Renal cortical epithelial cell (primary cell): Measurements from ENCODE around the gene DTL. TPM values are rescaled to one million over a fixed set of nuclear protein-coding genes. Genes with fewer than 3 reads are reported as not detected.

Source experiments
- DNase-seq: peaks from one replicate; pipeline ENCODE4 v3.0.0-alpha.2; 2011; ENCODE audit warnings: low read depth
- total RNA-seq: library from RNA; depleted of rRNA; stranded (reverse); fragments of >200 nt; gene quantifications from 2 replicates; pipeline ENCODE4 v1.2.3, GENCODE V29; 2014

The DTL gene
- total RNA-seq, 1 donor from 2014 or later: 1.1 TPM

- peak; percentile 17 for DNase-seq
Measured at GRCh38 chr1:212035835-212036605, 472 bp downstream of the DTL start.

DNA sequence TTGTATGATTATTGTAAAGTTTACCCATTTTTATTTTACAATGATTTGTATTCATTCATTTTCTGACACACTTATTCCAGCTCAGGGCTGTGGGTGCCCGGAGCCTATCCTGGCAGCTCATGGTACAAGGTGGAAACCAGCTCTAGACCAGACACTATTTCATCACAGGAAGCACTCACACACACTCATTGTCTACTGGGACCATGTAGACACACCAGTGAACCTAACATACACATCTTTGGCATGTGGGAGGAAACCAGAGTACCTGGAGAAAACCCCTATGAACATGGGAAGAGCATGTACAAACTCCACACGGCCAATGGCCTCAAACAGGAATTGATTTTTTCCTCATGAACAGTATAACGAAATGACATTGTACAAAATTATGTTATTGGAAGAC is 2.4 kb downstream of the DTL start:
- peak; percentile 10 for DNase-seq

GRCh38 chr1:212039622-212040021 is 4.1 kb downstream of the DTL start:
- DNase-seq: no peak

DNA sequence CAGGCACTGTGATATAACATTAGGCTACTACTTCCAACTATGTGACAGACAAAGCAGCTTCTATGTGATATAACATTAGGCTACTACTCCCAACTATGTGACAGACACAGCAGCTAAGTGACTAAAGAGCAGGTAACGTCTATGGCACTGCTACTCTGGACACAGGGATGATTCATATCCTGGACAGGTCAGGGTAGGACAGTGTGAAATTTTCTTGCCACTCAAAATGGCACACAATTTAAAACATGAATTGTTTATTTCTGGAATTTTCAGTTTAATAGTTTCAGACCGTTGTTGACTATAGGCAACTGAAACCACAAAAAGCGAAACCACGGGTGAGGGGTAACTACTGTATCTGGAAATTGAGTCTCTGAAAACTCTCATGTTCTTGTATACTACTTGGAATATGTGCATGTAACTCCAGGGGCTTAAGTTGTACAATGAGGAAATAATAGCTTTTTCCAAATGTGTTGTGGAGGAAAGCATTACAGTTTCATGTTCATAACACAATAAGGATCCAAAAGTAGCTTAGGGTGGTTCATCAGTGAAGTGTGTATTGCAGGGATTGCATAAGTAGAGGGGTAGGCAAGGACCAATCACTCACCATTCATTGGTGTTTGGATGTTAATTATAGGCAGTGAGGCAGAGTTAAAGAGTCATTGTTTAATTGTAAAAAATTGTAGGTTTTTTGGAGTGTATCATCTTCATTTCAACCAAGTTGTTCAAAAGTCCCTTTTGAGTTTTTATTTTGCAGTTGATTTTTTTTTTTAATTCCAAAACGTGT is 5.3 kb downstream of the DTL start:
- DNase-seq: peak; percentile 25

GRCh38 chr1:212042436-212042835 is 6.9 kb downstream of the DTL start:
- no peak for DNase-seq

GRCh38 chr1:212044851-212045250 is 9.3 kb downstream of the DTL start:
- no peak for DNase-seq

DNA sequence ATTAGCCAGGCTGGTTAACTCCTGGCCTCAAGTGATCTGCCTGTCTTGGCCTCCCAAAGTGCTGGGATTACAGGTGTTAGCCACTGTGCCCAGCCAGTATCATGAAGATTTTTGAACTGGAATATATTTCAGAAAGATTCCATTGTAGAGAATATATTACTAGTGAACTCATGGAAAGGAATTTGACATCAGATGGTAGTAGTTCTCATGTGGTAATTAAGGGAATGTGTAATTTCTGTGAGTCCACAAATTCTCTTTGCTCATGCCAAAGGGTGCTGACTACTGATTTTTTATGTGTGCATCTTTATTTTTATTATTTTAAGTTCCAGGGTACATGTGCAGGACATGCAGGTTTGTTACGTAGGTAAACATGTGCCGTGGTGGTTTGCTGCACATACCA is 10.4 kb downstream of the DTL start:
- peak; percentile 29 for DNase-seq

- no peak for DNase-seq
Measured at GRCh38 chr1:212053993-212054392, 18.4 kb downstream of the DTL start.

GRCh38 chr1:212055333-212055732 is 19.8 kb downstream of the DTL start:
- no peak for DNase-seq

DNA sequence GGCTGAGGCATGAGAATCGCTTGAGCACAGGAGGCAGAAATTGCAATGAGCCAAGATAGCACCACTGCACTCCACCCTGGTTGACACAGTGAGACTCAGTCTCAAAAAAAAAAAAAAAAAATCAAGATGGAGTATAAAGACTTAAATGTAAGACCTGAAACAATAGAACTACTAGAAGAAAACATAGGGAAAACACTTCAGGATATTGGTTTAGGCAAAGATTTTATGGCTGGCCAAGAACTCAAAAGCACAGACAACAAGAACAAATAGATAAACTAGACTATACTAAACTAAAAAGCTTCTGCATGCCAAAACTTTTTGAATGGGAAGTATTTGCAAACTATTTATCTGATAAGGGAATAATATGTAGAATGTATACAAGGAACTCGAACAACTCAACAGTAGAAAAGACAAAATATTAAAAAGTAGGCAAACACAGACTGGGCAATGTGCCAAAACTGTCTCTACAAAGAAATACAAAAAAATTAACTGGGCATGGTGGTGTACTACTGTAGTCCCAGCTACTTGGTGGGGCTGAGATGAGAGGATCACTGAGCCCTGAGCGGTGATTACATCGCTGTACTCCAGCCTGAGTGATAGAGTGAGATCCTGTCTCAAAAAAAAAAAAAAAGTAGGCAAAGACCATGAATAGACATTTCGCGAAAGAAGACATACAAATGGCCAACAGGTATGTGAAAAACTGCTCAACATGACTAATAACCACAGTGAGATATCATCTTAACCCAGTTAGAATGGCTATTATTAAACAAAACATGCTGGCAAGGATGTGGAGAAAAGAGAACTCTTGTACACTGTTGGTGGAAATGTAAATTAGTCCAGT is 25.3 kb downstream of the DTL start:
- no peak for DNase-seq

- DNase-seq: peak; percentile 64
Measured at GRCh38 chr1:212062832-212063438, 27.4 kb downstream of the DTL start.

- DNase-seq: no peak
Measured at GRCh38 chr1:212067787-212068186, 32.2 kb downstream of the DTL start.

- peak; percentile 59 for DNase-seq
Measured at GRCh38 chr1:212070720-212071302, 35.3 kb downstream of the DTL start.

DNA sequence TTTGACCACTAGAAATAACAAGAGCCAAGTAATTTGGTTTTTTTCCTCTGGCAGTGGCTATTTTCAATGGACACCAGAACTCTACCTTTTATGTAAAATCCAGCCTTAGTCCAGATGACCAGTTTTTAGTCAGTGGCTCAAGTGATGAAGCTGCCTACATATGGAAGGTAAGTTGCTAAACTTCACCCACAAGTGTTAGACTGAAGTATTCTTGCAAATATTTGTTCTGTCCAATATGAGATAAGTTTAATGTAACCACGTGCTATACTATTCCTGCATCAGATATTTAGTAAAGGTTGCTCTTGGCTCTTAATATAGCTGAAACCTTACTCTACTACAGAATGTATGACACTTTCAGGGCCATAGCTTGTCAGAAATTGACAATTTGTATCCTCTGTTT is 36.5 kb downstream of the DTL start:
- DNase-seq: no peak

DNA sequence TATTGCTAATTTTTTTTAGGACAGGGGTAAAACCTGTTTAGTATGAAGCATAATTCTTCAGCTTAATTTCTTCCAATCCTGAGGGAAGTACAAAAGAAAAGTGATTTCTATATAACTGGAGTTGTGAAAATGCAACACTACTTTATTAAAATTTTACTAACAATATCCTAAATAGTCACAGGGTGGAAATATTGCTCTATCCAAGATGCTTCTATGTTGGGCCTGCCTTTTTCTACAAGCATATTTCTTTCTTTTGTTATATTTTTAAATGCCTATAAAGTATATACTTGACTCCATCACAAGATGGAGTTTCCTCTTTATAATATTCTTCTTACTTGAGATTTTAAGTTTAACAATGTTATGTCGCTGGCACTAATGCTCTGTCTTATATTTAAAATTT is 37.9 kb downstream of the DTL start:
- no peak for DNase-seq

DNA sequence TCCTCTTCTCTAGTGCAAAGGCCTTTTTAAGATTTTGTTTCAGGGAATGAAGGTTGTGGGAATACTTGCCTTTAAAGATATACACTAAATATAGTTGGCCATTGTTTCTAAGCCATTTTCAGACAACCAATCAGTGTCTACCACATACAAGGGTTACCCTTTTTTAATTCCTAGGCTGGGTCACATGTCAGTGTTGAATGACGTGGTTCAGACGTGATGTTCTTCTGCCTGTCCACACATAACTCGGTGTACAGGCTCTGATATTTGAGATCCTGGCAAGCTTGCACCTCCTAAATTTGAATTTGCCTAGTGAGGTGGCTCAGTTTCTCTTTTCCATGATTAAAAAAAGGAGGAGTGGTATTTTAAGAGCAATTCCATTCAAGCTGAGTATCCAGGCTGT is 38.8 kb downstream of the DTL start:
- no peak for DNase-seq

DNA sequence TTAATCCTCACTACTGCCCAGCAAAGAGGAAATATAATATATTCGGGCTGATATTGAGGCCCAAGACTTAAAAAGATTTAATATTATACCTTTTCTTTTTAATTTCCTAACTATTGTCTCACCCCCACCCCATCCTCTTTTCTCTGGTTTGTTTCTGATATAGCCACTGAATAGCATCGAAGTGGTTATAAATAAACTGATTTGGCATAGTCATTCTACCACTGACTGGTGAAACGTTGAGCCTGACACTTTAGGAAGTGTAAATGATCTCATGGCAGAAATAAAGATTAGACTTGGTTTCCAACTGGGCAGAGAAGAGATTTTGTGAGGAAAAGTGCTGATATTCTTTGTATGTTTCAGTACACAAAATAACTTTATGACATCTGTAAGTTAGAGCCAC is 39.3 kb downstream of the DTL start:
- DNase-seq: no peak

DNA sequence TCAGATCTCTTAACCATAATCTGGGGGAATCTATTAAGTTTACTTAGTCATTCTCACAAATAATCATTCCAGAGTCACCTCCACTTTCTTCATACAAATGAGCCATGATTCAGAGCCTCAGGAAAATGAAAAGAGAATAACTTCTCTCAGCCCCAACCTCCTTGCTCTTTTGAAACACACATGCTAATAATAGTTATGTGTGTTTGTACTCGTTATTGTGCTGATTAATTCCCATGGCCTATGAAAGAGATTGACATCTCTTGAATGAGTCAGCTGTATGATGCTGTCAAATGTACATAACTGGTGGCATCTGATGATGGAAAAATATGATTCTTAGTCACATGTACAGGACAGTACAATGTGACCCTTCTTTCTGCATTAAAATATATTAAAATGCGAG is 41.5 kb downstream of the DTL start:
- DNase-seq: peak; percentile 21

- no peak for DNase-seq
Measured at GRCh38 chr1:212078826-212079225, 43.3 kb downstream of the DTL start.

- no peak for DNase-seq
Measured at GRCh38 chr1:212082765-212083406, 47.3 kb downstream of the DTL start.

DNA sequence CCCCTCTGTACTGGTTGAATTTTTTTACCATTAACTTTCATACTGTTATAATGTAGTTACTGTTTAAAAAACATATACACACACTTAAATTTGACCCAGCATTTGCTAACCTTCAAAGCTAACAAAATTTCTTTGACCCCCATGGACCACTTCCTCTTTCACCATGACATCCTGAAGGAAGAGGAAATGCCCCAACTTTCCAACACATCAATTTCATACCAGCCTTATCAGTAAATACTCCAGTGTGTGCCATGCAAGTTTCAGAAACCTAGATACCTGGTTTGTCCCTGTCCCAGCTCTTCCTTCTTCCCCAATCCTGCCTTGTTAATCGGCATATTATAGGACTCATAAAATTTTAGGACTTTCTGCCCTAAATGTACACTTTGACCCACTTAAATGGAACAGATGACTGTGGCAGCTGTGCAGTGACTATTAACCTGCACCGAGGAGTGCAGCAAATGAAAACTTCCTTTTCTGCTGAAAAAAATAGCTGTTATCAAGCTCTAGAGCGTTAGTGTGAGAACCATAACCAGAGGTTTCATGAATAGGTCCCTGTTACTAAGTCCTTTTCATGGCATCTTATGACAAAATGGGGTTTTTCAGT is 54.1 kb downstream of the DTL start:
- no peak for DNase-seq
